Activated CD8-positive, alpha-beta T cell treated with anti-CD3 and anti-CD28 coated beads, Interleukin-2, amount 10 ng/mL, durations not matched to agents 7 days and 5 days (primary cell): ENCODE results near the gene ACTG1. TPM values are rescaled to one million over a fixed set of nuclear protein-coding genes. Genes with fewer than 3 reads are reported as not detected.
"Not testable (repeated sequence)": the region's sequence is repeated elsewhere in the genome, so short reads cannot be mapped to it uniquely, and the experiment has no call there.

Experiments used
- ATAC-seq: fragments of 150-1000 bp; cut with Tn5 transposase; one replicate; pipeline ENCODE4 v1.10.0; 2021; ENCODE audit warnings: moderate library complexity
- CTCF ChIA-PET: fragments of 350-600 bp; sonication (Branson Sonifier 250); formaldehyde crosslinking; loops from one replicate; lab custom pipeline; 2021; ENCODE audit warnings: antibody characterized with exemption; lab: Charles Lee
- POLR2A ChIA-PET: fragments of 350-600 bp; sonication (Branson Sonifier 250); formaldehyde crosslinking; loops from one replicate; lab custom pipeline; 2021; ENCODE audit warnings: antibody characterized with exemption; lab: Charles Lee
- DNase-seq: peaks from one replicate; pipeline ENCODE4 v3.0.0-alpha.2; 2020
- H3K27ac Mint-ChIP-seq: one replicate; pipeline ENCODE4 v1.8.0; 2021; ENCODE audit warnings: mild to moderate bottlenecking, mixed read lengths
- H3K27me3 Mint-ChIP-seq: one replicate; pipeline ENCODE4 v1.8.0; 2021; ENCODE audit warnings: low read depth, mixed read lengths
- H3K36me3 Mint-ChIP-seq: one replicate; pipeline ENCODE4 v1.8.0; 2021; ENCODE audit warnings: low read depth, mixed read lengths
- H3K4me1 Mint-ChIP-seq: one replicate; pipeline ENCODE4 v1.8.0; 2021; ENCODE audit warnings: low read depth, mixed read lengths
- H3K4me3 Mint-ChIP-seq: one replicate; pipeline ENCODE4 v1.8.0; 2021; ENCODE audit warnings: mild to moderate bottlenecking, mixed read lengths
- H3K9me3 Mint-ChIP-seq: one replicate; pipeline ENCODE4 v1.8.0; 2022; ENCODE audit warnings: mixed read lengths; ENCODE audit not compliant: insufficient read depth
- total RNA-seq, 2 experiments: library from RNA; stranded (reverse); gene quantifications; one replicate each; pipeline ENCODE4 v1.2.3, GENCODE V29; 2021

Gene ACTG1
- total RNA-seq, 2 experiments from 2014 or later = 5,147 to 5,318 TPM

DNA sequence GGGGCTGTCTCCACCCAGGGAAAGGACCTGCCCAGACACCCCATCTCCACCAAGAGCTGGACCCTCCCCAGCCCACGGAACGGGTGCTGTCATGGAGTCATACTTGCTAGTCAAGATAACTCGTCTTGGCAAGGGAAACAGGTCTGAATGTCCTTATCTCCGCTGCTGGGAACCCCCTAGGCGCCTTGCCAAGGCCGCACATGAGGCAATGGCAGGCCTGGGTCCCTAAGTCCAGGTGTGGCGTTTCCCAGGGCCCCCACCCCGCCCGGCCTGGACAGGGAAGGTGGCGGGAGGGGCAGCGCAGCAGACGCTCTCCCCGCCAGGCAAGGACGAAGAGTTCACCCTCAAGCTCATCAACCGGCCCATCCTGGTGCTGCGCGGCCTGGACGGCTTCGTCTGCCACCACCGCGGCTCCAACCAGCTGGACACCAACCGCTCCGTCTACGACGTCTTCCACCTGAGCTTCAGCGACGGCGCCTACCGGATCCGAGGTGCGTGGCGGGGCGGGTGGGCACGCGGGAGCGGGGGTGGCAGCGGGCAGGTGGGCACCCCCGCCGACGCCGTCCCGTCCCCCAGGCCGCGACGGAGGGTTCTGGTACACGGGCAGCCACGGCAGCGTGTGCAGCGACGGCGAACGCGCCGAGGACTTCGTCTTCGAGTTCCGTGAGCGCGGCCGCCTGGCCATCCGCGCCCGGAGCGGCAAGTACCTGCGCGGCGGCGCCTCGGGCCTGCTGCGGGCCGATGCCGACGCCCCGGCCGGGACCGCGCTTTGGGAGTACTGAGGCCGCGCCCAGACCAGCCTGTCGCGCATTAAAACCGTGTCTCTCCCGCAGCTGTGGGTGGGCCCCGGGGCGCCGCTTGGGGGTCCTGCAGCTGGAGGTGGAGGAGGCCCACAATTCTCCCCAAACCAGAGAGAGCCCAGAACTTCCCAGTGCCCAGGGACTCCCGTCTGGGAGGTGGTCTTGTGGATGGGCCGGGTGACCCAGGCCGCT is 24.0 kb upstream of the ACTG1 start:
- Mint-ChIP-seq H3K27ac (no peak overlapping the region), H3K27me3 (peaks cover 12% of the 10 kb centered on the region), H3K36me3 (no peaks in the 10 kb centered on the region), H3K9me3 (no peaks in the 10 kb centered on the region), H3K4me1 (peaks cover 4% of the 10 kb centered on the region), H3K4me3 (no peak overlapping the region)
- DNase-seq (no peak), ATAC-seq (peak; percentile 16)
- ChIA-PET CTCF (no interaction called here), POLR2A (no interaction called here)

DNA sequence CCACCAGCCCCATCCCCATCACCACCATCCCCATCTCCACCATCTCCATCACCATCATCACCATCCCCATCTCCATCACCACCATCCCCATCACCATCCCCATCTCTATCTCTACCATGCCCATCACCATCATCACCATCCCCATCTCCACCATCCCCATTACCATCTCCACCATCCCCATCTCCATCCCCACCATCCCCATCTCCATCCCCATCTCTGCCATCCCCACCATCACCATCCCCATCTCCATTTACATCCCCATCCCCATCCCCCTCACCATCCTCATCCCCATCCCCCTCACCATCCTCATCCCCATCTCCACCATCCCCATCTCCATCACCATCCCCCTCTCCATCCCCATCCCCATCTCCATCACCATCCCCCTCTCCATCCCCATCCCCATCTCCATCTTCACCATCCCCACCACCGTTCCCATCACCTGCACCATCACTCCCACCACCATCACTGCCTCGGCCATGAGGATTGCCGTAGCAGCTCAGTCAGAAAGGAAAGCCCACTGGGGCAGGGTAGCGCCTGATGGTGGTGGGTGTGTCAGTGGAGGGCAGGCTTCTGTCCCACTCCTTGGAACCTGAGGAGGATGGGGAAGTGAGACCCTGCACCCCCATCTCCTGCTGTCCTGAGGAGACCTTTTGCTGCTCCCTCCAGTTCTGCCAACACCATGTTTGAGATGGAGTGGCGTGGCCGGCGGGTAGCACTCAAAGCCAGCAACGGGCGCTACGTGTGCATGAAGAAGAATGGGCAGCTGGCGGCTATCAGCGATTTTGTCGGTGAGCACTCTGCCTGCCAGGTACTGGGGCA is 23.1 kb upstream of the ACTG1 start:
- ATAC-seq = no peak

DNA sequence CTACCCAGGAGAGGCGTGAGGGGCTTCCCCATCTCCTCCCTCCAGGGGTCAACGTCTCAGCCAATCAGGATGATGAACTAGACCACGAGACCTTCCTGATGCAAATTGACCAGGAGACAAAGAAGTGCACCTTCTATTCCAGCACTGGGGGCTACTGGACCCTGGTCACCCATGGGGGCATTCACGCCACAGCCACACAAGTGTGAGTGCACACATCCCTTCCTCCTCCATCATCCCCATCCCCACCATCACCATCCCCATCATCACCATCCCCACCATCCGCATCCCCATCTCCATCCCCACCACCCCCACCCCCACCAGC is 22.4 kb upstream of the ACTG1 start:
- Mint-ChIP-seq H3K4me3 (no peak overlapping the region), H3K36me3 (no peaks in the 10 kb centered on the region), H3K4me1 (peaks cover 4% of the 10 kb centered on the region), H3K9me3 (no peaks in the 10 kb centered on the region), H3K27ac (no peak overlapping the region), H3K27me3 (peaks cover 12% of the 10 kb centered on the region)
- CTCF ChIA-PET = no interaction called here
- no peak for DNase-seq
- no peak for ATAC-seq
- POLR2A ChIA-PET = no interaction called here

More for the DNA sequence above, 23.1 kb upstream of the ACTG1 start:
- H3K9me3 Mint-ChIP-seq = no peaks in the 10 kb centered on the region
- no peaks in the 10 kb centered on the region for H3K36me3 Mint-ChIP-seq
- no peak for DNase-seq
- H3K27me3 Mint-ChIP-seq = peaks cover 12% of the 10 kb centered on the region
- peaks cover 4% of the 10 kb centered on the region for H3K4me1 Mint-ChIP-seq
- H3K4me3 Mint-ChIP-seq = no peak overlapping the region
- CTCF ChIA-PET = no interaction called here
- H3K27ac Mint-ChIP-seq = no peak overlapping the region
- POLR2A ChIA-PET = no interaction called here

DNA sequence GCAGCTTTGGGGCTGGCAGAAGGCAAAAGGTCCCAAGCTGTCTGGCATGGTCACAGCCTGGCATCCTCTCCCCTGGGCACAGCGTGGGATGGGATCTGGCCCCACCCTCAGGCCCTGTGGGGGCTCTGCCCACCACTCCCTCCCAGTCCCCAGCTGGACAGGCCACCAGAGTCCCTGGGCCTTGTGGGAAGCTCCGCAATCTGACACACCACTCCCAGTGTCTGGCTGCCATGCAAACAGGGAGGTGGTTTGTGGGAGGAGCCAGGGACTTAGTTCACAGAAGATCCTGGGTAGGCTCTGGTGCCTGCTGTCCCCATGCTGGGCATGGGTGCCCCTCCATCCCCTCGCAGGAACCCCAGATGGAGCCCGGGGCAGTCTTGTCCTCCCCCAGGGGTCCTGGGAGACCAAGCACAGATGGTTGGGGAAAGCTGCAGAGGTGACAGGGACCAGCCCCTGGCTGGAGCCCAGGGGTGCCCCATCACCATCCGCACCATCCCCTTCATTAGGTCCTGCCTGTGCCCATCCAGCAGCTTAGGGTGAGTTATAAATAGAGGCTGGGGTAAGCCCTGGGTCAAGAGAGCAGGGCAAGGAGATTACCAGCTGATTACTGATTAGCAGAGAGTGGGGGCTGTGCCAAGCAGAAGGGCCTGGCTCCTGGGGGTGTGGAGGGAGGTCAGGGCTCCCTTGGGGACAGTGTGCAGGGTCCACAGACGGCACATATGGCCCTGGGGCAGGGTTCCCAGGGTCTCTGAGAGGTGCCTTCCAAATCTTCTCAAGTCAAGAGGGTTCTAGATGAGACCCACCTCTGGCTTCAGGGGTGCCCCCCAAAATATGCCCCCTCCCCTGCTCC is 21.8 kb upstream of the ACTG1 start:
- Mint-ChIP-seq H3K27me3 (peaks cover 12% of the 10 kb centered on the region), H3K9me3 (no peaks in the 10 kb centered on the region), H3K4me3 (no peak overlapping the region), H3K27ac (no peak overlapping the region), H3K4me1 (peaks cover 4% of the 10 kb centered on the region), H3K36me3 (no peaks in the 10 kb centered on the region)
- ATAC-seq (no peak), DNase-seq (no peak)
- ChIA-PET CTCF (no interaction called here), POLR2A (no interaction called here)

- CTCF ChIA-PET = no interaction called here
Observed at GRCh38 chr17:81533339-81534141, 20.9 kb upstream of the ACTG1 start.

DNA sequence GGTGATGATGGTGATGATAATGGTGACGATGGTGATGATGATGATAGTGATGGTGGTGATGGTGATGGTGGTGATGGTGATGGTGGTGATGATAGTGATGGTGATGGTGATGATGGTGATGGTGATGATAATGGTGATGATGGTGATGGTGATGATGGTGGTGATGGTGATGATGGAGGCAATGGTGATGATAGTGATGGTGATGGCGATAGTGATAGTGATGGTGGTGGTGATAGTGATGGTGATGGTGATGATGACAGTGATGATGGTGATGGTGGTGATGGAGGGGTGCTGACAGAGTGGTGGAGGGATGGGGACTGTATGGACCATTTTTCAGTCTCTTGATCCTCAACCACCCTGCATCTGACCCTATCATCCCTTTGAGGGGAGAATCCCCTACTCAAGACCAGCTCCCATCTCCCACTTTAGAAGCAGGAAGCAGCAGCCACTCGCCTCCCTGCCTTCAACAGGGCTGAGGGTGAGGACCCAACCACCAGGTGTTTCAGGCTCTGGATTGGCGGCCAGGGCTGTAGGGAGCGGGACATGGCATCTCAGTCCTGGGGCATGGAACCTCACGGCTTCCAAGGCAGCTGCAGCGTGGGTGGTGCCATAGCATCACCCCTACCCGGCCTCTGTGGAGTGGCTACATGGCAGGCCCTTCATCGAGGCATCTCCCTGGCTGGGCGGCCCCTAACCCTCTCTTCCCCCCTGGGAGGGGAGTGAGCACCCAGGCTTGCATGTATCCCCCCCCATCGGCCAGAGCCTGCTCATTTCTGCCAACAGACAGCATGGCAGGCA is 20.1 kb upstream of the ACTG1 start:
- no peaks in the 10 kb centered on the region for H3K36me3 Mint-ChIP-seq
- H3K9me3 Mint-ChIP-seq = no peaks in the 10 kb centered on the region
- no peak for ATAC-seq
- no peak overlapping the region for H3K27ac Mint-ChIP-seq
- peaks cover 12% of the 10 kb centered on the region for H3K27me3 Mint-ChIP-seq
- DNase-seq = no peak
- no peak overlapping the region for H3K4me3 Mint-ChIP-seq
- ChIA-PET CTCF (no interaction called here), POLR2A (no interaction called here)
- H3K4me1 Mint-ChIP-seq = peaks cover 4% of the 10 kb centered on the region

More at GRCh38 chr17:81533339-81534141, 20.9 kb upstream of the ACTG1 start:
- POLR2A ChIA-PET = no interaction called here
- Mint-ChIP-seq H3K4me1 (peaks cover 4% of the 10 kb centered on the region), H3K9me3 (no peaks in the 10 kb centered on the region), H3K27ac (no peak overlapping the region), H3K4me3 (no peak overlapping the region), H3K27me3 (peaks cover 12% of the 10 kb centered on the region), H3K36me3 (no peaks in the 10 kb centered on the region)
- no peak for ATAC-seq
- no peak for DNase-seq

GRCh38 chr17:81531998-81532404 is 19.4 kb upstream of the ACTG1 start:
- H3K4me3 Mint-ChIP-seq, H3K9me3 Mint-ChIP-seq, H3K4me1 Mint-ChIP-seq, POLR2A ChIA-PET, DNase-seq, CTCF ChIA-PET, H3K36me3 Mint-ChIP-seq, H3K27ac Mint-ChIP-seq, ATAC-seq: not testable (repeated sequence)
- peaks cover 12% of the 10 kb centered on the region for H3K27me3 Mint-ChIP-seq

- H3K4me1 Mint-ChIP-seq, H3K36me3 Mint-ChIP-seq, POLR2A ChIA-PET: not testable (repeated sequence)
Observed at GRCh38 chr17:81531013-81531412, 18.4 kb upstream of the ACTG1 start.

GRCh38 chr17:81529437-81529803 is 16.8 kb upstream of the ACTG1 start:
- Mint-ChIP-seq H3K27me3 (no peaks in the 10 kb centered on the region), H3K27ac (no peak overlapping the region), H3K36me3 (no peaks in the 10 kb centered on the region), H3K4me1 (peaks cover 4% of the 10 kb centered on the region), H3K9me3 (no peaks in the 10 kb centered on the region), H3K4me3 (no peak overlapping the region)
- POLR2A ChIA-PET = no interaction called here
- DNase-seq (no peak), ATAC-seq (no peak)
- CTCF ChIA-PET = no interaction called here

More at GRCh38 chr17:81531013-81531412, 18.4 kb upstream of the ACTG1 start:
- CTCF ChIA-PET, DNase-seq, H3K4me3 Mint-ChIP-seq, H3K9me3 Mint-ChIP-seq, H3K27me3 Mint-ChIP-seq, ATAC-seq, H3K27ac Mint-ChIP-seq: not testable (repeated sequence)

DNA sequence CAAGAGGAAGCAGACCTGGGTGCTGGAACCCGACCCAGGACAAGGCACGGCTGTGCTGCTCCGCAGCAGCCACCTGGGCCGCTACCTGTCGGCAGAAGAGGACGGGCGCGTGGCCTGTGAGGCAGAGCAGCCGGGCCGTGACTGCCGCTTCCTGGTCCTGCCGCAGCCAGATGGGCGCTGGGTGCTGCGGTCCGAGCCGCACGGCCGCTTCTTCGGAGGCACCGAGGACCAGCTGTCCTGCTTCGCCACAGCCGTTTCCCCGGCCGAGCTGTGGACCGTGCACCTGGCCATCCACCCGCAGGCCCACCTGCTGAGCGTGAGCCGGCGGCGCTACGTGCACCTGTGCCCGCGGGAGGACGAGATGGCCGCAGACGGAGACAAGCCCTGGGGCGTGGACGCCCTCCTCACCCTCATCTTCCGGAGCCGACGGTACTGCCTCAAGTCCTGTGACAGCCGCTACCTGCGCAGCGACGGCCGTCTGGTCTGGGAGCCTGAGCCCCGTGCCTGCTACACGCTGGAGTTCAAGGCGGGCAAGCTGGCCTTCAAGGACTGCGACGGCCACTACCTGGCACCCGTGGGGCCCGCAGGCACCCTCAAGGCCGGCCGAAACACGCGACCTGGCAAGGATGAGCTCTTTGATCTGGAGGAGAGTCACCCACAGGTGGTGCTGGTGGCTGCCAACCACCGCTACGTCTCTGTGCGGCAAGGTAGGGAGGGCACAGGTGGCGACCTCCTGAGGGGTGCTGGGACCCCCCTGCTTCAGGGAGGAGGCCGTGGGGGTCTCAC is 16.2 kb upstream of the ACTG1 start:
- Mint-ChIP-seq H3K9me3 (no peaks in the 10 kb centered on the region), H3K36me3 (no peaks in the 10 kb centered on the region), H3K27me3 (no peaks in the 10 kb centered on the region), H3K27ac (no peak overlapping the region), H3K4me3 (no peak overlapping the region), H3K4me1 (peaks cover 4% of the 10 kb centered on the region)
- ChIA-PET CTCF (no interaction called here), POLR2A (no interaction called here)
- no peak for ATAC-seq
- DNase-seq = no peak
